PC-9 (cell line): ENCODE results near the gene NTM. TPM values are rescaled to one million over a fixed set of nuclear protein-coding genes. Genes with fewer than 3 reads are reported as not detected.

ENCODE experiments used
- BruUV-seq: library from RNA; stranded (reverse); fragments of 400-500 nt; replicated peaks from 2 replicates; lab custom pipeline; 2021; lab: Mats Ljungman, UMichigan
- CTCF ChIA-PET: fragments of 300-600 bp; sonication (Branson Sonifier 250); formaldehyde crosslinking; loops from one replicate; lab custom pipeline; 2022; ENCODE audit warnings: antibody characterized with exemption; lab: Charles Lee
- POLR2A ChIA-PET: fragments of 300-600 bp; sonication (Branson Sonifier 250); formaldehyde crosslinking; loops from one replicate; lab custom pipeline; 2022; ENCODE audit warnings: antibody characterized with exemption; ENCODE audit not compliant: unreplicated experiment; lab: Charles Lee
- DNase-seq, 2 experiments: peaks; one replicate each; pipeline versions ENCODE4 v3.0.0 to v3.0.0-alpha.2; 2015 to 2022; ENCODE audit warnings: mixed read lengths in 1 of 2
- H2AFZ ChIP-seq: fragments of 200-600 bp; sonication (generic); 2 replicates; pipeline ENCODE4 v1.8.1; 2017; ENCODE audit warnings: antibody characterized with exemption
- H3F3A ChIP-seq: fragments of 200-600 bp; sonication (generic); 2 replicates; pipeline ENCODE4 v1.8.1; 2017; ENCODE audit warnings: antibody characterized with exemption, mild to moderate bottlenecking, low read depth; ENCODE audit not compliant: insufficient read depth
- H3K27ac ChIP-seq: fragments of 200-600 bp; sonication (generic); 2 replicates; pipeline ENCODE4 v1.6.1; 2016; ENCODE audit warnings: mixed run types
- H3K27me3 ChIP-seq: fragments of 200-600 bp; sonication (generic); 2 replicates; pipeline ENCODE4 v1.6.1; 2016; ENCODE audit warnings: low read depth, mixed run types; ENCODE audit not compliant: insufficient read depth
- H3K36me3 ChIP-seq: fragments of 200-600 bp; sonication (generic); 2 replicates; pipeline ENCODE4 v1.6.1; 2016; ENCODE audit warnings: low read depth, mixed run types
- H3K4me1 ChIP-seq: fragments of 200-600 bp; sonication (generic); replicated peaks from 2 replicates; pipeline ENCODE4 v1.6.1; 2016; ENCODE audit warnings: mixed run types; ENCODE audit not compliant: insufficient read depth
- H3K4me2 ChIP-seq: fragments of 200-600 bp; sonication (generic); 2 replicates; pipeline ENCODE4 v1.6.1; 2017; ENCODE audit warnings: mixed run types
- H3K4me3 ChIP-seq: fragments of 200-600 bp; sonication (generic); 2 replicates; pipeline ENCODE4 v1.6.1; 2016; ENCODE audit warnings: mixed run types
- H3K79me2 ChIP-seq: fragments of 200-600 bp; sonication (generic); 2 replicates; pipeline ENCODE4 v1.6.1; 2017; ENCODE audit warnings: low read depth, mixed run types
- H3K9me2 ChIP-seq: fragments of 200-600 bp; sonication (generic); 2 replicates; pipeline ENCODE4 v1.8.1; 2017; ENCODE audit warnings: mild to moderate bottlenecking; ENCODE audit not compliant: insufficient read depth
- H3K9me3 ChIP-seq: fragments of 200-600 bp; sonication (generic); 2 replicates; pipeline ENCODE4 v1.8.1; 2016; ENCODE audit warnings: low read depth; ENCODE audit not compliant: insufficient read depth
- H4K20me1 ChIP-seq: fragments of 200-600 bp; sonication (generic); 2 replicates; pipeline ENCODE4 v1.8.1; 2017; ENCODE audit not compliant: insufficient read depth
- EZH2 ChIP-seq: fragments of 200-600 bp; sonication (generic); IDR thresholded peaks from 2 replicates; pipeline ENCODE4 v1.8.0; 2017; ENCODE audit warnings: antibody characterized with exemption, low read depth
- intact Hi-C: fragments of 100-400 bp; cut with micrococcal nuclease; formaldehyde crosslinking; loops from one replicate; pipeline ENCODE4 v1.10.0; 2022; ENCODE audit not compliant: unreplicated experiment
- total RNA-seq: library from RNA; stranded (reverse); gene quantifications from 2 replicates; pipeline ENCODE4 v1.2.3, GENCODE V29; 2021
- TF ChIP-seq, protein P1 (sequence below): fragments of 200-600 bp; sonication (generic); conservative IDR thresholded peaks from 2 replicates; pipeline ENCODE4 v1.6.1; 2017; ENCODE audit warnings: mixed run types, antibody characterized with exemption, mild to moderate bottlenecking, moderate library complexity

Gene NTM
- total RNA-seq, 1 experiment from 2014 or later = not detected

DNA sequence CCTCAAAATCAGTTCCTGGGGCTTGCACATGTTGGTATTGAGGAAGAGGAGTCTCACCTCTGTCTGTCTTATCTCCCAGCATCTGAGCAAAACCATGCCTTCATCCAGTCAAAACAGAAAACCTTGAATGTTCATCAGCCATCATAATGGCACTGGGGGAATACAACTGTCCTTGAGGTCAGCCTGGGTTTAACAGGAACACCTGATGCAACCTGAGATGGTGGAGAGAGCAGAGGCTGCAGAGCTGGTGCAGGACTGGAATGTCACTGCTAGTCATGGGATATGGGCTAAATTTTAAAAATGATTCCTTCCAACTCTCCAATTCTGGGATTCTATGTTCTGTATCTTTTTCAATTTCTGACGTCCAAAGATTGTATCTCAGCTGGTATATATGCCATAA lies 931.0 kb downstream of the NTM start:
- Histone ChIP-seq H3K4me2 (no peak overlapping the region), H3K79me2 (no peaks in the 10 kb centered on the region), H3K4me1 (no peaks in the 10 kb centered on the region), H3F3A (no peaks in the 10 kb centered on the region), H4K20me1 (no peaks in the 10 kb centered on the region), H3K36me3 (no peaks in the 10 kb centered on the region), H2AFZ (no peak overlapping the region), H3K4me3 (no peak overlapping the region), H3K27ac (no peak overlapping the region), H3K9me3 (no peaks in the 10 kb centered on the region), H3K27me3 (no peaks in the 10 kb centered on the region), H3K9me2 (no peaks in the 10 kb centered on the region)
- no peak for DNase-seq
- ChIA-PET POLR2A (no interaction called here), CTCF (no interaction called here)
- BruUV-seq = no TSS peak
- intact Hi-C loops = no loop called here
- TF ChIP-seq, protein P1, sequence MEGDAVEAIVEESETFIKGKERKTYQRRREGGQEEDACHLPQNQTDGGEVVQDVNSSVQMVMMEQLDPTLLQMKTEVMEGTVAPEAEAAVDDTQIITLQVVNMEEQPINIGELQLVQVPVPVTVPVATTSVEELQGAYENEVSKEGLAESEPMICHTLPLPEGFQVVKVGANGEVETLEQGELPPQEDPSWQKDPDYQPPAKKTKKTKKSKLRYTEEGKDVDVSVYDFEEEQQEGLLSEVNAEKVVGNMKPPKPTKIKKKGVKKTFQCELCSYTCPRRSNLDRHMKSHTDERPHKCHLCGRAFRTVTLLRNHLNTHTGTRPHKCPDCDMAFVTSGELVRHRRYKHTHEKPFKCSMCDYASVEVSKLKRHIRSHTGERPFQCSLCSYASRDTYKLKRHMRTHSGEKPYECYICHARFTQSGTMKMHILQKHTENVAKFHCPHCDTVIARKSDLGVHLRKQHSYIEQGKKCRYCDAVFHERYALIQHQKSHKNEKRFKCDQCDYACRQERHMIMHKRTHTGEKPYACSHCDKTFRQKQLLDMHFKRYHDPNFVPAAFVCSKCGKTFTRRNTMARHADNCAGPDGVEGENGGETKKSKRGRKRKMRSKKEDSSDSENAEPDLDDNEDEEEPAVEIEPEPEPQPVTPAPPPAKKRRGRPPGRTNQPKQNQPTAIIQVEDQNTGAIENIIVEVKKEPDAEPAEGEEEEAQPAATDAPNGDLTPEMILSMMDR = no peak
- TF ChIP-seq EZH2 = no peak

DNA sequence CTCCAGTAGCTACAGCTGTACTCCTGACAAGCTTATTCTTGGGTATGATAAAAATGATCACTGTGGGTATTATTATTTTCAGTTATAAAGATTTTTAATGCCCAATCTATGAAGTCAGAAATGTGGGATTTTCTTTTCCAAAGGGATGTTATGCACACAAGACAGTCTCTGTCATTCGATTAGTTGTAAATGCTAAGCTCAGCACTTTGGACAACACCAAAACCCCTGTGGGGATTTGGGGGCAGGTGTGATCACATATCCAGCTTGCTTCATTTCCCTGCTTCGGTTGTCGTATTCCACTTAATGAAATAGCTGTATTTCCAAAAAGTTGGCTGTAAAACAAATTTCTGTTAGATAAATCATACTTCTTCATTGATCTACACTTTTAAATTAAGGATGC lies 931.5 kb downstream of the NTM start:
- Histone ChIP-seq H3K27ac (no peak overlapping the region), H4K20me1 (no peaks in the 10 kb centered on the region), H3K4me3 (no peak overlapping the region), H3F3A (no peaks in the 10 kb centered on the region), H3K4me1 (no peaks in the 10 kb centered on the region), H3K4me2 (no peak overlapping the region), H3K79me2 (no peaks in the 10 kb centered on the region), H2AFZ (no peak overlapping the region), H3K36me3 (no peaks in the 10 kb centered on the region), H3K9me2 (no peaks in the 10 kb centered on the region), H3K9me3 (no peaks in the 10 kb centered on the region), H3K27me3 (no peaks in the 10 kb centered on the region)
- BruUV-seq = no TSS peak
- no peak for TF ChIP-seq EZH2
- TF ChIP-seq, protein P1 = no peak
- CTCF ChIA-PET = no interaction called here
- POLR2A ChIA-PET = no interaction called here
- DNase-seq = no peak
- intact Hi-C loops = no loop called here

GRCh38 chr11:132307309-132308020 lies 937.0 kb downstream of the NTM start:
- BruUV-seq = no TSS peak
- intact Hi-C loops = no loop called here
- H3K9me3 ChIP-seq = no peaks in the 10 kb centered on the region
- H3K27ac ChIP-seq = no peak overlapping the region
- DNase-seq = no peak
- H3F3A ChIP-seq = no peaks in the 10 kb centered on the region
- POLR2A ChIA-PET = no interaction called here
- CTCF ChIA-PET = no interaction called here
- H3K4me2 ChIP-seq = no peak overlapping the region
- no peaks in the 10 kb centered on the region for H3K9me2 ChIP-seq
- TF ChIP-seq EZH2 = no peak
- TF ChIP-seq, protein P1 = no peak
- H3K27me3 ChIP-seq = no peaks in the 10 kb centered on the region
- no peaks in the 10 kb centered on the region for H3K4me1 ChIP-seq
- no peaks in the 10 kb centered on the region for H4K20me1 ChIP-seq
- no peaks in the 10 kb centered on the region for H3K36me3 ChIP-seq
- no peak overlapping the region for H2AFZ ChIP-seq
- no peaks in the 10 kb centered on the region for H3K79me2 ChIP-seq
- H3K4me3 ChIP-seq = no peak overlapping the region
